ENCODE results near the gene NELFE. TPM values are rescaled to one million over a fixed set of nuclear protein-coding genes. Genes with fewer than 3 reads are reported as not detected.
"Not testable (repeated sequence)": the region's sequence is repeated elsewhere in the genome, so short reads cannot be mapped to it uniquely, and the experiment has no call there.

Gene NELFE
- total RNA-seq, 1 experiment from 2014 or later, result 157 TPM

- DNase-seq, result no peak
- intact Hi-C loops (cut with micrococcal nuclease; ENCODE audit: unreplicated experiment), result no loop called here
- BruUV-seq (replicated peaks), result no TSS peak
- CTCF ChIA-PET, result no interaction called here
- Mint-ChIP-seq H3K9me3 (ENCODE audit: low read depth, unreplicated experiment) (peaks cover 2% of the 10 kb centered on the region), H3K27ac (ENCODE audit: unreplicated experiment) (no peak overlapping the region), H3K4me1 (ENCODE audit: low read depth, unreplicated experiment) (peaks cover 32% of the 10 kb centered on the region), H3K36me3 (ENCODE audit: insufficient read depth, unreplicated experiment) (no peaks in the 10 kb centered on the region), H3K27me3 (ENCODE audit: unreplicated experiment) (no peaks in the 10 kb centered on the region), H3K4me3 (ENCODE audit: low read depth, unreplicated experiment) (no peak overlapping the region)
- no peak for TF ChIP-seq CTCF (IDR thresholded peaks at IDR 0.05; ENCODE audit: unreplicated experiment)
Measured at GRCh38 chr6:31915756-31916155, 43.0 kb downstream of the NELFE start.

- no peak for DNase-seq
- intact Hi-C loops (cut with micrococcal nuclease; ENCODE audit: unreplicated experiment), result no loop called here
- Mint-ChIP-seq H3K4me3 (ENCODE audit: low read depth, unreplicated experiment) (no peak overlapping the region), H3K27ac (ENCODE audit: unreplicated experiment) (no peak overlapping the region), H3K36me3 (ENCODE audit: insufficient read depth, unreplicated experiment) (no peaks in the 10 kb centered on the region), H3K4me1 (ENCODE audit: low read depth, unreplicated experiment) (peaks cover 28% of the 10 kb centered on the region), H3K9me3 (ENCODE audit: low read depth, unreplicated experiment) (peaks cover 2% of the 10 kb centered on the region), H3K27me3 (ENCODE audit: unreplicated experiment) (no peaks in the 10 kb centered on the region)
- BruUV-seq (replicated peaks), result no TSS peak
- CTCF ChIA-PET, result interaction anchor here (0.5 kb wide), 1 partner anchor 33 kb away, joined by 3 read pairs; no protein-coding TSS in a partner anchor
- no peak for TF ChIP-seq CTCF (IDR thresholded peaks at IDR 0.05; ENCODE audit: unreplicated experiment)
Measured at GRCh38 chr6:31915351-31915750, 43.4 kb downstream of the NELFE start.

GRCh38 chr6:31911826-31912585, 46.8 kb downstream of the NELFE start:
- no TSS peak for BruUV-seq (replicated peaks)
- TF ChIP-seq CTCF (IDR thresholded peaks at IDR 0.05; ENCODE audit: unreplicated experiment), result no peak
- Mint-ChIP-seq H3K9me3 (ENCODE audit: low read depth, unreplicated experiment) (peaks cover 2% of the 10 kb centered on the region), H3K36me3 (ENCODE audit: insufficient read depth, unreplicated experiment) (peaks cover 4% of the 10 kb centered on the region), H3K27ac (ENCODE audit: unreplicated experiment) (peak overlapping the region; percentile 7), H3K27me3 (ENCODE audit: unreplicated experiment) (no peaks in the 10 kb centered on the region), H3K4me3 (ENCODE audit: low read depth, unreplicated experiment) (no peak overlapping the region), H3K4me1 (ENCODE audit: low read depth, unreplicated experiment) (peaks cover 35% of the 10 kb centered on the region)
- CTCF ChIA-PET, result interaction anchor here (1.8 kb wide), 1 partner anchor 33 kb away, joined by 6 read pairs; the partner anchor contains the start of gene CFB
- no peak for DNase-seq
- intact Hi-C loops (cut with micrococcal nuclease; ENCODE audit: unreplicated experiment), result no loop called here

GRCh38 chr6:31909298-31909697, 49.5 kb downstream of the NELFE start:
- DNase-seq; intact Hi-C loops (cut with micrococcal nuclease; ENCODE audit: unreplicated experiment); H3K4me3 Mint-ChIP-seq (ENCODE audit: low read depth, unreplicated experiment); H3K9me3 Mint-ChIP-seq (ENCODE audit: low read depth, unreplicated experiment); H3K27ac Mint-ChIP-seq (ENCODE audit: unreplicated experiment); H3K27me3 Mint-ChIP-seq (ENCODE audit: unreplicated experiment); BruUV-seq (replicated peaks): not testable (repeated sequence)
- CTCF ChIA-PET, result interaction anchor here (1.1 to 2.3 kb wide), 4 partner anchors 12 to 50 kb away, joined by 3 to 9 read pairs (median 5); partner anchors contain the start of genes CFB, EHMT2, NELFE and SKIC2
- Mint-ChIP-seq H3K4me1 (ENCODE audit: low read depth, unreplicated experiment) (peaks cover 33% of the 10 kb centered on the region), H3K36me3 (ENCODE audit: insufficient read depth, unreplicated experiment) (peaks cover 11% of the 10 kb centered on the region)

- CTCF ChIA-PET, result interaction anchor here (0.6 to 2.3 kb wide), 4 partner anchors 11 to 375 kb away, joined by 3 to 9 read pairs (median 5); partner anchors contain the start of genes CFB and EHMT2
- Mint-ChIP-seq H3K36me3 (ENCODE audit: insufficient read depth, unreplicated experiment) (peaks cover 11% of the 10 kb centered on the region), H3K4me1 (ENCODE audit: low read depth, unreplicated experiment) (peaks cover 33% of the 10 kb centered on the region), H3K4me3 (ENCODE audit: low read depth, unreplicated experiment) (no peak overlapping the region), H3K27ac (ENCODE audit: unreplicated experiment) (no peak overlapping the region), H3K27me3 (ENCODE audit: unreplicated experiment) (no peaks in the 10 kb centered on the region), H3K9me3 (ENCODE audit: low read depth, unreplicated experiment) (no peaks in the 10 kb centered on the region)
- DNase-seq, result no peak
- BruUV-seq (replicated peaks), result no TSS peak
- intact Hi-C loops (cut with micrococcal nuclease; ENCODE audit: unreplicated experiment), result no loop called here
- TF ChIP-seq CTCF (IDR thresholded peaks at IDR 0.05; ENCODE audit: unreplicated experiment), result no peak
Measured at GRCh38 chr6:31908791-31909190, 50.0 kb downstream of the NELFE start.

GRCh38 chr6:31908255-31908654, 50.5 kb downstream of the NELFE start:
- intact Hi-C loops (cut with micrococcal nuclease; ENCODE audit: unreplicated experiment); H3K27ac Mint-ChIP-seq (ENCODE audit: unreplicated experiment); H3K27me3 Mint-ChIP-seq (ENCODE audit: unreplicated experiment); H3K9me3 Mint-ChIP-seq (ENCODE audit: low read depth, unreplicated experiment); DNase-seq; BruUV-seq (replicated peaks); H3K4me3 Mint-ChIP-seq (ENCODE audit: low read depth, unreplicated experiment): not testable (repeated sequence)
- CTCF ChIA-PET, result interaction anchor here (0.6 to 1.5 kb wide), 2 partner anchors 11 to 375 kb away, joined by 3 to 5 read pairs; partner anchors contain the start of gene EHMT2
- H3K4me1 Mint-ChIP-seq (ENCODE audit: low read depth, unreplicated experiment), result peaks cover 36% of the 10 kb centered on the region
- peaks cover 11% of the 10 kb centered on the region for H3K36me3 Mint-ChIP-seq (ENCODE audit: insufficient read depth, unreplicated experiment)
